Measurements from ENCODE around the gene SHB. TPM values are rescaled to one million over a fixed set of nuclear protein-coding genes. Genes with fewer than 3 reads are reported as not detected.

The SHB gene
- total RNA-seq, 1 donor from 2014 or later, result 16.7 TPM

DNA sequence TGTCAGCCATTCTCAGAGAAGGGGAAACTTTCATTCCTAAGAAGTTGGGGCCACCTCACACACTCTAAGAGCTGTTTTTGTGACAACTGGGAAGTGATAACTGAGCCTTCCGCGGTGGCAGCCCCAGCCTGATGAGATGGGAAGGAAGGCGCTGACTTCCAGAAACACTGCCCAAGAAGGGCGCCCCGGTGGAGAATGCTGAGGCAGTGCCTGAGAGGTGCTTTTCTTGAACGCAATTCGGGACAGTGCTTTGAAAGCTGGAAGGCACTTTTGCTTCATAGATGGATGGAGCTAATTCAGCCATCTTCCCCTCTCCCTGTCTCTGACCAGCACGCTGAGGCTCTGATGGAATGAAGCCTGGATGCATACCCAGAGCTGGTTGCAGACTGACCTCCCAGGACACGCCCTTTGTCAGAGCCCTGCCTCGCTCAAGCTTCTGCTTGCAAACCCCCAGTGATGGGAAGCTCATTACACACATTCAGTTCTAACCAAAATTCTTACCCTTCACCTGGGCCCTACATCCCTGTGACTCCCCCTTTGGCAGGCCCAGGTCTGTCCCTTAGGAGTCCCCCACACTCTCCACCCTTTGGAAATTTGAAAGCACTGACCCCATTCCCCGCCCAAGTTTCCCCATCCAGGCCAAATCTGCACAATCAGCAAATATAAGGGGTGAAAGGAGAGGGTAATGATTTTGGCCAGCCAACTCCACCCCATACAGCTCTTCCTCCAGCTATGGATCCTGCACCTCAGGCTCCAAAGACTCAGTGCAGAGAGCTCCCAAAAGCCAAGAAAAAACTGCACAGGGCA lies 98.5 kb downstream of the SHB start:
- no peak overlapping the region for H3K27ac Mint-ChIP-seq (ENCODE audit: unreplicated experiment)
- DNase-seq (ENCODE audit: extremely low spot score, unreplicated experiment), result no peak
- no peaks in the 10 kb centered on the region for H3K9me3 Mint-ChIP-seq (ENCODE audit: unreplicated experiment)
- no peak overlapping the region for H3K4me3 Mint-ChIP-seq (ENCODE audit: unreplicated experiment)
- TF ChIP-seq, protein P1, sequence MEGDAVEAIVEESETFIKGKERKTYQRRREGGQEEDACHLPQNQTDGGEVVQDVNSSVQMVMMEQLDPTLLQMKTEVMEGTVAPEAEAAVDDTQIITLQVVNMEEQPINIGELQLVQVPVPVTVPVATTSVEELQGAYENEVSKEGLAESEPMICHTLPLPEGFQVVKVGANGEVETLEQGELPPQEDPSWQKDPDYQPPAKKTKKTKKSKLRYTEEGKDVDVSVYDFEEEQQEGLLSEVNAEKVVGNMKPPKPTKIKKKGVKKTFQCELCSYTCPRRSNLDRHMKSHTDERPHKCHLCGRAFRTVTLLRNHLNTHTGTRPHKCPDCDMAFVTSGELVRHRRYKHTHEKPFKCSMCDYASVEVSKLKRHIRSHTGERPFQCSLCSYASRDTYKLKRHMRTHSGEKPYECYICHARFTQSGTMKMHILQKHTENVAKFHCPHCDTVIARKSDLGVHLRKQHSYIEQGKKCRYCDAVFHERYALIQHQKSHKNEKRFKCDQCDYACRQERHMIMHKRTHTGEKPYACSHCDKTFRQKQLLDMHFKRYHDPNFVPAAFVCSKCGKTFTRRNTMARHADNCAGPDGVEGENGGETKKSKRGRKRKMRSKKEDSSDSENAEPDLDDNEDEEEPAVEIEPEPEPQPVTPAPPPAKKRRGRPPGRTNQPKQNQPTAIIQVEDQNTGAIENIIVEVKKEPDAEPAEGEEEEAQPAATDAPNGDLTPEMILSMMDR (IDR thresholded peaks at IDR 0.05), result no peak
- H3K4me1 Mint-ChIP-seq (ENCODE audit: unreplicated experiment), result peaks cover 30% of the 10 kb centered on the region
- H3K27me3 Mint-ChIP-seq (ENCODE audit: unreplicated experiment), result no peaks in the 10 kb centered on the region
- H3K36me3 Mint-ChIP-seq (ENCODE audit: unreplicated experiment), result peaks cover 4% of the 10 kb centered on the region

DNA sequence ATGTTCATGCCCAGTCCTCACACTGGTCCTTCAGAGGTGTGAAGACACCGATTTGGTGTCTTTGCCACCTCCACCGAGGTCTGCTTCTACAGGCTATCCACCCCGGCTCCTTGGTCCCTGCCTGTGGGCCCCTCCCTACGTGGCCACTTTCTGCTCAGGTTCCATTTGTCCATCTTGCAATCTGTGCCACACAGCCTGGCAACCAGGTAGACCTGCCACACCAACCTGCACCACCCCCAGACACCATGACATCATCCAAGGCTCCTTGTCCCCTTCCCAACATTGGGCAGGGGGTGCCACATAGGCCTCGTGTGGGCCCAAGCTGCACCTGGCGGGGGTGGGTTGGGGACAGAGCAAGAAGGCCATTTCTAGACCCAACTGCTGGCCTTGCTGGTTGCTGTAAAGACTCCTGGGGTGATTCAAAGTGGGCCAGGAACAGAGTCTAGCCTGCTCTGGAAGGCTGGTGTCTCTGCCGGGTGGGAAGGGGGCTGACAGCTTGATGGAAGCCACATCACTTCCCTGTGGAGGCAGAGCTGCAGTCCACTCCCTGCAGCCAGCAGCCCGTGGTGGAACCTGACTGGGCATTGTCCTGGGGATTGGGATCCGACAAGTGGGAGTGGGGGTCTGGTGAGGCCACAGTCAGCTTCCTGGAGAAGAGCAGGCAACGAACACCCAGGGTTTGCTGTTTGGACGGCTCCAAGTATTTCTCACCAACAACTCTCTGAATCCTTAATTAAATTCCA lies 99.3 kb downstream of the SHB start:
- peaks cover 37% of the 10 kb centered on the region for H3K4me1 Mint-ChIP-seq (ENCODE audit: unreplicated experiment)
- peaks cover 4% of the 10 kb centered on the region for H3K36me3 Mint-ChIP-seq (ENCODE audit: unreplicated experiment)
- no peak for DNase-seq (ENCODE audit: extremely low spot score, unreplicated experiment)
- TF ChIP-seq, protein P1 (IDR thresholded peaks at IDR 0.05), result no peak
- no peaks in the 10 kb centered on the region for H3K9me3 Mint-ChIP-seq (ENCODE audit: unreplicated experiment)
- no peak overlapping the region for H3K4me3 Mint-ChIP-seq (ENCODE audit: unreplicated experiment)
- no peaks in the 10 kb centered on the region for H3K27me3 Mint-ChIP-seq (ENCODE audit: unreplicated experiment)
- no peak overlapping the region for H3K27ac Mint-ChIP-seq (ENCODE audit: unreplicated experiment)

DNA sequence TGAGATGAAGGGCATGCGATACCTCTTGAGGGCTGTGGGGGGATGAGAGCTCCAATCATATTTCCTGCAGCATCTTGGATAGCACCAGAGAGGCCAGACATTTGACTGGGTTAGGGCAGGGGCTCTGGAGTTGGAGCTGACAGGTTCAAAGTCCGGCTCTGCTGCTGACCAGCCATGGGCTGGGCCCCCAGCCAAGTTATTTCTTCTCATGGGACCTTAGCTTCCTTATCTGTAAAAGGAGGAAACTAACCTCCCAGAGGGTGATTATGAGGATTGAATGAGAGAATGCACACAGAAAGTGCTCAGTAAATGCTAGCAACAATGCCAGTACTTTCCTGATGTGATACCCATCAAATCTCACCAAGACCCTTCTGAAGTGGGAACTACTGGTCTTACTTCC lies 99.9 kb downstream of the SHB start:
- peaks cover 40% of the 10 kb centered on the region for H3K4me1 Mint-ChIP-seq (ENCODE audit: unreplicated experiment)
- peaks cover 4% of the 10 kb centered on the region for H3K36me3 Mint-ChIP-seq (ENCODE audit: unreplicated experiment)
- H3K4me3 Mint-ChIP-seq (ENCODE audit: unreplicated experiment), result no peak overlapping the region

DNA sequence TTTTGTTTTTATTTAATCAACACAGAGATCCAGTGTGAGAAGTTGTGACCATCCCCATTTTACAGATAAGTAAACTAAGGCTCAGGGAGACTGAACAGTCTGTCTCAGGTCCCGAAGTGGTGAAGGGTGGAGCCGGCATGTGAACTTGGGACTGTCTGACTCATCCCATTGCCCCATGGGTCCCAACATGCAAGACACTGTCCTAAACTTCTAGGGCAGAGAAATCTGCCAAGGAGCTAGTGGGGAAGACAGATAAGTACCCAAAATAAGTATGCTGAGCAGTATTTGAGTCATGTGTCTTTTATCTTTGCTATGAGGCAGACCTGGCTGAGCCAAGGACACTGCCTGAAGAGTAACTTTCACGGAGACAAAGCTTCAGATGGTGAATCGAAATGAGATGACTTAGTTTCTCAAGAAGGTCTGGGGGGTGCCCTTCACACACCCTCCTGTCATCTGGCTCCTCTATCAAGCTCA lies 100.8 kb downstream of the SHB start:
- Mint-ChIP-seq H3K36me3 (ENCODE audit: unreplicated experiment) (peaks cover 4% of the 10 kb centered on the region), H3K9me3 (ENCODE audit: unreplicated experiment) (no peaks in the 10 kb centered on the region), H3K4me1 (ENCODE audit: unreplicated experiment) (peaks cover 48% of the 10 kb centered on the region), H3K27me3 (ENCODE audit: unreplicated experiment) (no peaks in the 10 kb centered on the region), H3K4me3 (ENCODE audit: unreplicated experiment) (no peak overlapping the region), H3K27ac (ENCODE audit: unreplicated experiment) (peak overlapping the region; percentile 44)
- no peak for DNase-seq (ENCODE audit: extremely low spot score, unreplicated experiment)
- TF ChIP-seq, protein P1 (IDR thresholded peaks at IDR 0.05), result no peak

More for the DNA sequence above, 99.9 kb downstream of the SHB start:
- Mint-ChIP-seq H3K9me3 (ENCODE audit: unreplicated experiment) (no peaks in the 10 kb centered on the region), H3K27me3 (ENCODE audit: unreplicated experiment) (no peaks in the 10 kb centered on the region), H3K27ac (ENCODE audit: unreplicated experiment) (no peak overlapping the region)
- no peak for DNase-seq (ENCODE audit: extremely low spot score, unreplicated experiment)
- TF ChIP-seq, protein P1 (IDR thresholded peaks at IDR 0.05), result no peak

DNA sequence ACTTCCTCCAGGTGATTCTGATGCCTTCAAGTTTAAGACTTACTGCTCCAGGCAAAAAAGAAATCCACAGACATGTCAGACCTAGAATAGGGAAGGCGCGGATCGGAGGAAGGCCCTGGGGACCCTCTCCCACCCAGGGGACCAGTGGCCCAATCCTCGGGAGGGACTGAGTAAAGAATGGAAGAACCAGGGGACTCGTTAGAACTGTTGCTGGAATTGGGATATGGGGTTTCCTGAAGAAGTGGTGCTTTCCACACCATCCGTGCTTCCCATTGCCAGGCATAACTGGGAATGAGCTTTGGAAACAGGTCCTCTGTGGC lies 101.3 kb downstream of the SHB start:
- H3K27ac Mint-ChIP-seq (ENCODE audit: unreplicated experiment), result peak overlapping the region; percentile 27

More for the DNA sequence above, 101.3 kb downstream of the SHB start:
- H3K36me3 Mint-ChIP-seq (ENCODE audit: unreplicated experiment), result peaks cover 4% of the 10 kb centered on the region
- TF ChIP-seq, protein P1 (IDR thresholded peaks at IDR 0.05), result no peak
- DNase-seq (ENCODE audit: extremely low spot score, unreplicated experiment), result no peak
- H3K27me3 Mint-ChIP-seq (ENCODE audit: unreplicated experiment), result no peaks in the 10 kb centered on the region
- no peak overlapping the region for H3K4me3 Mint-ChIP-seq (ENCODE audit: unreplicated experiment)
- peaks cover 53% of the 10 kb centered on the region for H3K4me1 Mint-ChIP-seq (ENCODE audit: unreplicated experiment)
- no peaks in the 10 kb centered on the region for H3K9me3 Mint-ChIP-seq (ENCODE audit: unreplicated experiment)

All from osteocyte (in vitro differentiated cells).